HepG2 (cell line): ENCODE results near the gene PPP2R2C. TPM values are rescaled to one million over a fixed set of nuclear protein-coding genes. Genes with fewer than 3 reads are reported as not detected.

Source experiments
- DNMT1 ChIP-seq: sonication (generic); formaldehyde crosslinking; IDR thresholded peaks from 2 replicates; pipeline ENCODE4 v1.5.1; 2020; ENCODE audit warnings: mild to moderate bottlenecking, missing genetic modification reagents
- HBP1 ChIP-seq: IDR thresholded peaks from 2 replicates; pipeline ENCODE4 v1.6.1; 2016; ENCODE audit warnings: low read depth, control low read depth
- KIAA2018 ChIP-seq: sonication (generic); formaldehyde crosslinking; IDR thresholded peaks from 2 replicates; pipeline ENCODE4 v1.5.0; 2020; ENCODE audit warnings: mild to moderate bottlenecking, missing genetic modification reagents, borderline replicate concordance
- MEF2D ChIP-seq: sonication (generic); formaldehyde crosslinking; IDR thresholded peaks from 2 replicates; pipeline ENCODE4 v1.5.1; 2020; ENCODE audit warnings: mild to moderate bottlenecking, missing genetic modification reagents
- TP53 ChIP-seq: sonication (generic); formaldehyde crosslinking; conservative IDR thresholded peaks from 2 replicates; pipeline ENCODE4 v1.4.0; 2020; ENCODE audit warnings: missing genetic modification reagents
- ZGPAT ChIP-seq: IDR thresholded peaks from 2 replicates; pipeline ENCODE4 v1.6.1; 2016; ENCODE audit warnings: mild to moderate bottlenecking
- ZNF235 ChIP-seq: sonication (generic); formaldehyde crosslinking; IDR thresholded peaks from 2 replicates; pipeline ENCODE4 v1.8.1; 2023; ENCODE audit warnings: mild to moderate bottlenecking, missing genetic modification reagents, borderline replicate concordance
- ZNF264 ChIP-seq: sonication (generic); formaldehyde crosslinking; IDR thresholded peaks from 2 replicates; pipeline ENCODE4 v1.4.0; 2020; ENCODE audit warnings: missing genetic modification reagents
- ZNF484 ChIP-seq: sonication (generic); formaldehyde crosslinking; IDR thresholded peaks from 2 replicates; pipeline ENCODE4 v1.5.1; 2020; ENCODE audit warnings: mild to moderate bottlenecking, low read depth, missing genetic modification reagents, borderline replicate concordance
- polyA plus RNA-seq, 8 experiments: library from polyadenylated mRNA; depleted of rRNA in 3 of 8; stranded (reverse) in 7 of 8; unstranded in 1 of 8; fragments of >200 nt; fragmentation: Illumina TruSeq in 4 of 8; extraction: Trizol in 4 of 8; gene quantifications; 2 replicates each; pipeline versions ENCODE4 v1.2.1 to v1.2.3, GENCODE V29; 2011 to 2016; ENCODE audit warnings: low read depth in 4 of 8, missing spikeins in 1 of 8, mixed read lengths in 1 of 8; ENCODE audit not compliant: insufficient read depth in 1 of 8
- total RNA-seq, 5 experiments: library from RNA; depleted of rRNA; stranded (reverse); fragments of >200 nt; fragmentation: Illumina TruSeq; extraction: Trizol; gene quantifications; 2 replicates each; pipeline ENCODE4 v1.2.3, GENCODE V29; 2016; ENCODE audit warnings: low read depth in 1 of 5

Gene PPP2R2C
- total and polyA plus RNA-seq, 2 of the 13 experiments (the other 11 are each of a cell fraction or from before 2014, with no cell fraction given): 0.60 to 8.6 TPM

- TF ChIP-seq KIAA2018 (CRISPR knock-in tag) (no peak), ZGPAT (CRISPR knock-in tag) (no peak), TP53 (CRISPR knock-in tag) (no peak), MEF2D (CRISPR knock-in tag) (no peak), ZNF484 (CRISPR knock-in tag) (no peak), HBP1 (no peak), ZNF264 (no peak), ZNF235 (no peak), DNMT1 (CRISPR knock-in tag) (no peak)
Observed at GRCh38 chr4:6446130-6446482, 26.3 kb downstream of the PPP2R2C start (continued).
